ENCODE data around the gene URB2. TPM values are rescaled to one million over a fixed set of nuclear protein-coding genes. Genes with fewer than 3 reads are reported as not detected.
"Not testable (repeated sequence)": the region's sequence is repeated elsewhere in the genome, so short reads cannot be mapped to it uniquely, and the experiment has no call there.

The URB2 gene
- total RNA-seq, 4 donors from 2014 or later, result 5.7 to 7.7 (median 6.3) TPM

- WGBS, 2 donors, result 91 to 95% methylated on average over 5 of the region's 5 CpGs
- no peak overlapping the region for H3K4me3 ChIP-seq (ENCODE audit: low read depth, poor library complexity, severe bottlenecking)
- intact Hi-C loops (cut with DNase I; ENCODE audit: low total_unique reads), result no loop called here
- TF ChIP-seq POLR2A (IDR thresholded peaks at IDR 0.05) (no peak), CTCF (IDR thresholded peaks at IDR 0.05) (no peak)
- DNase-seq (ENCODE audit: low spot score in 2 of 2), result no peak
These were observed 6.4 kb upstream of the URB2 start for GRCh38 chr1:229619614-229620013.

GRCh38 chr1:229620876-229621275, 5.2 kb upstream of the URB2 start:
- WGBS, 2 donors, result 73 to 84% methylated on average over 3 of the region's 3 CpGs
- H3K4me3 ChIP-seq (ENCODE audit: low read depth, poor library complexity, severe bottlenecking), result no peak overlapping the region
- DNase-seq (ENCODE audit: low spot score in 2 of 2), result peak in 1 of 2 donors; percentile 29
- intact Hi-C loops (cut with DNase I; ENCODE audit: low total_unique reads), result no loop called here
- TF ChIP-seq CTCF (IDR thresholded peaks at IDR 0.05) (no peak), POLR2A (IDR thresholded peaks at IDR 0.05) (no peak)

DNA sequence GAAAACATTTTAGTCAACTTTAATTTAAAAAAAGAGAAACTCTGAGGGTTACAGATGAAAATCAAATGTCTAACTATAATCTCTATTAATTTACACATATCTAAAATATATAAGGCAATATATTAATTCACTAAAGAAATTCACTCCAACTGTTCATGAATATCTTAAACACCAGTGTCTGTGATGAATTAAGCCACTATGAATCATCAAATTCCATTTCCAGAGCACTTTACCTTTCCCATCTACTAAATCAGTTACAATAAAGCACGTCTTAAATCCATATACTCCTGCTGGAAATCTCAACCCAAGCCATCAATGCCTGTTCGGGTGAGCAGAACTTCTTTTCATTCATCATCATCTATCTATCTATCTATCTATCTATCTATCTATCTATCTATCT, 4.4 kb upstream of the URB2 start:
- DNase-seq (ENCODE audit: low spot score in 2 of 2), result no peak
- WGBS, 2 donors, result 81 to 87% methylated on average over 2 of the region's 2 CpGs
- no peak overlapping the region for H3K4me3 ChIP-seq (ENCODE audit: low read depth, poor library complexity, severe bottlenecking)
- TF ChIP-seq POLR2A (IDR thresholded peaks at IDR 0.05) (no peak), CTCF (IDR thresholded peaks at IDR 0.05) (no peak)
- intact Hi-C loops (cut with DNase I; ENCODE audit: low total_unique reads), result no loop called here

- DNase-seq (ENCODE audit: low spot score in 2 of 2); intact Hi-C loops (cut with DNase I; ENCODE audit: low total_unique reads): not testable (repeated sequence)
- WGBS, 2 donors, result 84 to 88% methylated on average over 10 of the region's 10 CpGs
These were observed 3.4 kb upstream of the URB2 start for GRCh38 chr1:229622641-229623120.

DNA sequence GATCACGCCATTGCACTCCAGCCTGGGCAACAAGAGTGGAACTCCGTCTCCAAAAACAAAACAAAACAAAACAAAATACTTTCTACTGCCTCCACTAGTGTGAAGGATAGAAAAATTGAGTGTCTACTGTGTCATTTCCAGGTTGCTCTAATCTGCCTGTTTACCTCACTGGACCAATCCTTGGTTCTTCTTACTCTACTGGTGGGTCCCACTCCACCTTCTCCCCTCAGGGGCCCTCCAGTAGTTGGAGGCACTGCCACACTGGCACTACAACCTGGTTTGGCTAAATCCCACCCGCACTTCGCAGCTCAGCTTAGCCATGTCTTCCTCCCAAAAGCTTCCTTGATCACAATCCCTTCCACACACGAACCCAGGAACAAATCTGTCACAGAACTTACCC, 2.8 kb upstream of the URB2 start:
- 82 to 87% methylated on average over 5 of the region's 5 CpGs for WGBS, 2 donors
- intact Hi-C loops (cut with DNase I; ENCODE audit: low total_unique reads), result no loop called here
- no peak for TF ChIP-seq CTCF (IDR thresholded peaks at IDR 0.05)
- no peak for TF ChIP-seq POLR2A (IDR thresholded peaks at IDR 0.05)

More at GRCh38 chr1:229622641-229623120, 3.4 kb upstream of the URB2 start:
- not testable (repeated sequence) for H3K4me3 ChIP-seq (ENCODE audit: low read depth, poor library complexity, severe bottlenecking)

DNA sequence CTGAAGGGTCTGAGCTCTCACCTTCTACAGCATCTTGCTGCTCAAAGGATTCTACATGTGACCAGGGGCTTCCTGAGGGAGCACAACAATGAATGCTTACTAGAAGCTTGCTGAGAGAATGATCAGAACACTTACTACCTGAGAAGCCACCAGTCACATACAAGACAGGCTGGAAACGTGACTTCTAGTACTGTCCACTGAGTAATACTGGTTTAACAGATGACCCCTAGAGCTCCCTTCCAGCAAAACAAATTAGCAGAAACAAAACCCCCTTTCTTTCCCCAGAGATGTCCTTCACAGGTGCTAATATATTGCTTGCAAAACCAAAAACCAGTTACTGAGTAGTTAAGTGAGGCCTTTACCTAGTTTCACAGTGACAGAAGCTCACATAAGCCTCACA, 2.2 kb upstream of the URB2 start:
- intact Hi-C loops (cut with DNase I; ENCODE audit: low total_unique reads), result no loop called here
- DNase-seq (ENCODE audit: low spot score in 2 of 2), result no peak
- 84 to 91% methylated on average over 1 of the region's 1 CpG for whole genome bisulfite sequencing, 2 donors
- TF ChIP-seq CTCF (IDR thresholded peaks at IDR 0.05), result no peak
- no peak for TF ChIP-seq POLR2A (IDR thresholded peaks at IDR 0.05)
- H3K4me3 ChIP-seq (ENCODE audit: low read depth, poor library complexity, severe bottlenecking), result no peak overlapping the region

More for the DNA sequence above, 2.8 kb upstream of the URB2 start:
- DNase-seq (ENCODE audit: low spot score in 2 of 2), result no peak
- no peak overlapping the region for H3K4me3 ChIP-seq (ENCODE audit: low read depth, poor library complexity, severe bottlenecking)
